K562 (cell line): ENCODE measurements around the gene NDUFV3. TPM values are rescaled to one million over a fixed set of nuclear protein-coding genes. Genes with fewer than 3 reads are reported as not detected.

Source experiments
- ATAC-seq: fragments of 200-7000 bp; cut with Tn5 transposase; 3 replicates; pipeline ENCODE4 v1.9.1; 2020; ENCODE audit warnings: moderate library complexity
- BruUV-seq: library from RNA; stranded (reverse); fragments of 400-500 nt; replicated peaks from 2 replicates; lab custom pipeline; 2021; lab: Mats Ljungman, UMichigan
- CTCF ChIA-PET: fragments of 300-600 bp; formaldehyde crosslinking; extraction: SDS; loops from one replicate; lab custom pipeline; 2021; ENCODE audit warnings: low intra/inter-chr PET ratio; lab: Yijun Ruan, JAX
- POLR2A ChIA-PET: fragments of 300-600, 350-650 bp; sonication (Branson Sonifier 250); formaldehyde crosslinking; extraction: SDS; loops from one replicate; lab custom pipeline; 2021; ENCODE audit warnings: antibody characterized with exemption, inconsistent platforms; lab: Yijun Ruan, JAX
- DNase-seq, 4 experiments: peaks; one replicate each; pipeline versions ENCODE4 v3.0.0 to v3.0.0-alpha.2; 2011 to 2018; ENCODE audit warnings: low spot score in 3 of 4, mixed read lengths in 3 of 4; ENCODE audit errors: extremely low read depth in 1 of 4
- FAIRE-seq: peaks from 2 replicates; lab custom pipeline; 2011; peaks lifted over from hg19 to GRCh38; lab: Jason Lieb, UNC
- H2AFZ ChIP-seq: 2 replicates; pipeline ENCODE4 v1.6.0; 2011; ENCODE audit warnings: low read depth, low read length, control low read depth, inconsistent platforms
- H3K27ac ChIP-seq: fragments of 200-600 bp; 3 replicates; pipeline ENCODE4 v1.8.0; 2011; ENCODE audit warnings: low read depth, mild to moderate bottlenecking, control low read depth, inconsistent platforms, low read length, moderate library complexity, mixed read lengths; ENCODE audit errors: extremely low read depth
- H3K27me3 ChIP-seq, 2 experiments: fragments of 300-600 bp in 1 of 2; 2 replicates in 1 of 2; 3 replicates in 1 of 2; pipeline versions ENCODE4 v1.6.0 to v1.8.0; 2011; ENCODE audit warnings: inconsistent platforms in 2 of 2, low read length in 2 of 2, mild to moderate bottlenecking in 1 of 2, mixed read lengths in 1 of 2, moderate library complexity in 1 of 2; ENCODE audit not compliant: control insufficient read depth in 2 of 2, insufficient read depth in 2 of 2
- H3K36me3 ChIP-seq: fragments of 300-600 bp; 3 replicates; pipeline ENCODE4 v1.8.0; 2011; ENCODE audit warnings: mild to moderate bottlenecking, low read length, inconsistent platforms; ENCODE audit not compliant: control insufficient read depth, insufficient read depth
- H3K4me1 ChIP-seq, 2 experiments: fragments of 200-600 bp in 1 of 2; replicated peaks in 1 of 2; 2 replicates in 1 of 2; 3 replicates in 1 of 2; pipeline versions ENCODE4 v1.5.1 to v1.8.0; 2011; ENCODE audit warnings: inconsistent platforms in 2 of 2, low read length in 2 of 2, mild to moderate bottlenecking in 1 of 2, mixed read lengths in 1 of 2, moderate library complexity in 1 of 2; ENCODE audit not compliant: control insufficient read depth in 2 of 2, insufficient read depth in 2 of 2
- H3K4me2 ChIP-seq: 2 replicates; pipeline ENCODE4 v1.6.1; 2011; ENCODE audit warnings: low read length, control low read depth, inconsistent platforms, mixed read lengths; ENCODE audit not compliant: insufficient read depth
- H3K4me3 ChIP-seq: fragments of 200-600 bp; sonication (generic), shearing (Covaris generic); 2 replicates; pipeline ENCODE4 v1.5.1; 2016; ENCODE audit warnings: control low read depth, inconsistent platforms
- H3K79me2 ChIP-seq: fragments of 200-600 bp; 3 replicates; pipeline ENCODE4 v1.8.0; 2011; ENCODE audit warnings: low read length, inconsistent platforms; ENCODE audit not compliant: control insufficient read depth, insufficient read depth
- H3K9ac ChIP-seq, 2 experiments: 2 replicates each; pipeline versions ENCODE4 v1.6.0 to v1.6.1; 2011; ENCODE audit warnings: low read depth in 2 of 2, low read length in 2 of 2, control low read depth in 1 of 2, inconsistent platforms in 1 of 2, mild to moderate bottlenecking in 1 of 2, mixed read lengths in 1 of 2; ENCODE audit not compliant: insufficient read depth in 1 of 2
- H3K9me1 ChIP-seq: one replicate; pipeline ENCODE4 v1.6.0; 2011; ENCODE audit warnings: inconsistent platforms, mild to moderate bottlenecking, low read length, moderate library complexity; ENCODE audit not compliant: control insufficient read depth, insufficient read depth
- H3K9me3 ChIP-seq: replicated peaks from 2 replicates; pipeline ENCODE4 v1.5.1; 2011; ENCODE audit warnings: low read depth, low read length, inconsistent platforms; ENCODE audit not compliant: control insufficient read depth, insufficient read depth
- H4K20me1 ChIP-seq: replicated peaks from 2 replicates; pipeline ENCODE4 v1.6.1; 2011; ENCODE audit warnings: low read length, inconsistent platforms, mixed read lengths; ENCODE audit not compliant: control insufficient read depth, insufficient read depth
- BMI1 ChIP-seq: fragments of 150-350 bp; IDR thresholded peaks from 2 replicates; pipeline ENCODE4 v1.6.1; 2014; ENCODE audit warnings: low read length
- CEBPB ChIP-seq: fragments of 450-650 bp; IDR thresholded peaks from 2 replicates; pipeline ENCODE4 v1.6.1; 2016; ENCODE audit warnings: missing genetic modification characterization, missing compliant biosample characterization
- EHMT2 ChIP-seq: fragments of 450-650 bp; IDR thresholded peaks from 2 replicates; pipeline ENCODE4 v1.6.1; 2018; ENCODE audit warnings: antibody characterized with exemption
- KLF13 ChIP-seq: fragments of 450-650 bp; IDR thresholded peaks from 2 replicates; pipeline ENCODE4 v1.6.1; 2016; ENCODE audit warnings: missing genetic modification characterization, low read depth, mild to moderate bottlenecking, missing compliant biosample characterization, moderate library complexity, borderline replicate concordance
- MAFF ChIP-seq: IDR thresholded peaks from 2 replicates; pipeline ENCODE4 v1.6.1; 2012; ENCODE audit warnings: low read length, improper control_type of control experiment
- NFIX ChIP-seq: fragments of 250-450 bp; sonication (Bioruptor Pico); IDR thresholded peaks from 2 replicates; pipeline ENCODE4 v1.4.0; 2020; ENCODE audit warnings: low read depth, mild to moderate bottlenecking, moderate library complexity
- PTTG1 ChIP-seq: fragments of 450-650 bp; IDR thresholded peaks from 2 replicates; pipeline ENCODE4 v1.6.1; 2016; ENCODE audit warnings: low read depth, mild to moderate bottlenecking, missing genetic modification characterization, missing compliant biosample characterization
- RCOR1 ChIP-seq, 2 experiments: IDR thresholded peaks; 2 replicates each; pipeline ENCODE4 v1.6.1; 2012; ENCODE audit warnings: low read depth in 2 of 2, low read length in 2 of 2, borderline replicate concordance in 1 of 2, improper control_type of control experiment in 1 of 2
- SMAD3 ChIP-seq: fragments of 450-650 bp; formaldehyde crosslinking; conservative IDR thresholded peaks from 2 replicates; pipeline ENCODE4 v1.4.0; 2020; ENCODE audit warnings: mild to moderate bottlenecking
- SMARCA4 ChIP-seq: fragments of 450-650 bp; IDR thresholded peaks from 2 replicates; pipeline ENCODE4 v1.6.1; 2016
- ZFPM2 ChIP-seq: fragments of 250-450 bp; sonication (Bioruptor Pico); IDR thresholded peaks from 2 replicates; pipeline ENCODE4 v1.5.1; 2022; ENCODE audit warnings: mild to moderate bottlenecking
- ZNF696 ChIP-seq: fragments of 250-450 bp; sonication (Bioruptor Pico); conservative IDR thresholded peaks from 2 replicates; pipeline ENCODE4 v1.4.0; 2020; ENCODE audit warnings: mild to moderate bottlenecking, moderate library complexity
- ZNF764 ChIP-seq: fragments of 250-450 bp; sonication (Bioruptor Pico); IDR thresholded peaks from 2 replicates; pipeline ENCODE4 v1.4.0; 2020; ENCODE audit warnings: low read depth, mild to moderate bottlenecking, moderate library complexity
- ZNF77 ChIP-seq: fragments of 250-450 bp; sonication (Bioruptor Pico); IDR thresholded peaks from 2 replicates; pipeline ENCODE4 v1.5.0; 2020
- WGBS: fragments of 100-300 bp; shearing (Covaris generic); methylation state at CpG from one replicate; pipeline ENCODE4 v1.1.6; 2016; ENCODE audit warnings: low coverage, mixed read lengths; ENCODE audit not compliant: insufficient coverage; ENCODE audit errors: missing lambda C conversion rate; 5-methylcytosine and 5-hydroxymethylcytosine counted together
- in situ Hi-C: fragments of 300-500 bp; cut with MboI; formaldehyde crosslinking; loops from 4 replicates; pipeline ENCODE4 v1.15.0; 2018; ENCODE audit warnings: inconsistent platforms, mixed read lengths
- intact Hi-C: fragments of 100-400 bp; cut with micrococcal nuclease; formaldehyde crosslinking; loops from 2 replicates; pipeline ENCODE4 v1.14.2; 2022
- polyA plus RNA-seq, 8 experiments: library from polyadenylated mRNA; depleted of rRNA in 4 of 8; stranded (reverse) in 5 of 8; unstranded in 3 of 8; fragments of >200 nt; fragmentation: Nextera tagmentation in 2 of 8; fragmentation: Illumina TruSeq in 1 of 8; extraction: Ambion mirVana in 2 of 8; extraction: Trizol in 1 of 8; gene quantifications; 2 replicates each; pipeline versions ENCODE4 v1.2.1 to v1.2.3, GENCODE V29; 2011 to 2014; ENCODE audit warnings: inconsistent platforms in 1 of 8, missing spikeins in 1 of 8
- total RNA-seq, 7 experiments: library from RNA; depleted of rRNA in 6 of 7; stranded (reverse); fragments of >200 nt in 6 of 7; fragmentation: Illumina TruSeq in 2 of 7; extraction: Trizol in 2 of 7; gene quantifications; 2 replicates each; pipeline versions ENCODE4 v1.2.1 to v1.2.3, GENCODE V29; 2011 to 2021; ENCODE audit warnings: low replicate concordance in 1 of 7
- TF ChIP-seq, protein P1 (sequence below): fragments of 450-650 bp; conservative IDR thresholded peaks from 2 replicates; pipeline ENCODE4 v1.6.1; 2016; ENCODE audit warnings: missing genetic modification characterization, low read depth, mild to moderate bottlenecking, control low read depth, missing compliant biosample characterization
- TF ChIP-seq, protein P2 (sequence below), 3 experiments: fragments of 200-800 bp in 1 of 3; sonication (Bioruptor generic) in 1 of 3; sonication (generic) in 1 of 3; formaldehyde crosslinking in 1 of 3; IDR thresholded peaks; 2 replicates each; pipeline versions ENCODE4 v1.6.1 to v1.8.0; 2016 to 2022; ENCODE audit warnings: mild to moderate bottlenecking in 2 of 3, missing compliant biosample characterization in 2 of 3, missing genetic modification characterization in 2 of 3, missing genetic modification reagents in 1 of 3
- TF ChIP-seq, protein P3 (sequence below), 2 experiments: fragments of 200-800 bp in 1 of 2; sonication (Bioruptor generic) in 1 of 2; sonication (generic) in 1 of 2; formaldehyde crosslinking in 1 of 2; IDR thresholded peaks in 1 of 2; conservative IDR thresholded peaks in 1 of 2; 2 replicates each; pipeline versions ENCODE4 v1.5.0 to v1.6.1; 2016 to 2020; ENCODE audit warnings: missing compliant biosample characterization in 1 of 2, missing genetic modification characterization in 1 of 2, missing genetic modification reagents in 1 of 2

The NDUFV3 gene
- total and polyA plus RNA-seq, 9 of the 15 experiments (the other 6 are each of a cell fraction or from before 2014, with no cell fraction given), result 19.1 to 87.8 (median 74.3) TPM

DNA sequence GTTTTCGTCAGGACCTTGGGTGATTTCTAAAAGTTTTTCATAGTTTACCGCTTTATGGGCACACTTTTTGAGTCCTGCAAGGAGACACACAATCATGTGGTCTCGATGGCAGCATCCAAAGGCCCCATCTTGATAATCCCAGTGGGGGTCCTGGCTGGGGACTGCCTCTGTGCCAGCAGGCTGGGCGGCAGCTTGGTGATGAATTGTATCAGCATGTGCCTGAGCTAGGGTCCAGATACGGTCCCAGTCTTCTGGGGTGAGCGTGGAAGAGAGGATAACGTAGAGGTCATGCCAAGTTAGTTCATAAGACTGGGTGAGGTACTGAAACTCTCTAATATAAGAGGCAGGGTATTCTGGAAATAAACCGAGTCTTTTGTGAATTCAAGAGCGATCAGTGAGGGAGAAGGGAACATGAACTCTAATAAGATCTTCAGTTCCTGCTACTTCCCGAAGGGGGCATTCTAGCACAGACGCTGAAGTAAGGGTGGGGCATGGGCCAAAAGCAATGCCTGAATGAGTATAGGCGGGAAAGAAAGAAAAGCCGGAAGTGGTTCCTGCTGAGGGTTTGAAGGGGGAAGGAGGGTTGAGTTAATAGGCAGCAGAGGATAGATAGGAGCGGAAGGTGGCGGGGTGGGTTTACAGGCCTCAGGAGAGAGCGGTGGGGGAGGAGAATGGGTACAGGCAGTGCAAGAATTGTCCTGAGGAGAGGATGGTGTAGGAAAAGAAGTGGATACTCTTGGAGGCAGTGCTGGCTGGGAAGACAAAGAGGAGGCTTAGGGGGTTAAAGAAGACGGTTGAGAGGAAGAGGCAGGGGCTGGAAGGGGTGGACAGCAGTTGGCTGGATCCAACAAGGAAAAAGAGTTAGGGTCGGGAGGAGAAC, 30.7 kb downstream of the NDUFV3 start:
- Histone ChIP-seq H3K4me3 (no peak overlapping the region), H3K9me3 (no peaks in the 10 kb centered on the region), H3K9me1 (no peaks in the 10 kb centered on the region), H3K36me3 (no peaks in the 10 kb centered on the region), H4K20me1 (no peaks in the 10 kb centered on the region), H3K27me3 (no peaks in the 10 kb centered on the region), H3K79me2 (no peaks in the 10 kb centered on the region), H3K4me2 (peak overlapping the region; percentile 44), H3K9ac (peak overlapping the region; percentile 58 to 74; a peak in 3 of 4 replicates), H3K4me1 (peaks cover 30 to 36% of the 10 kb centered on the region in 2 experiments), H2AFZ (peak overlapping the region; percentile 96), H3K27ac (peak overlapping the region; percentile 79)
- peak; percentile 99 for FAIRE-seq
- in situ Hi-C loops, result loop anchor here (25.0 kb wide), 1 partner anchor 189 kb away; the partner anchor contains the start of gene U2AF1
- BruUV-seq, result no TSS peak
- intact Hi-C loops, result loop anchor here (2.0 to 5.0 kb wide), 3 partner anchors 46 to 724 kb away; partner anchors contain the start of genes PKNOX1 and WDR4
- ChIA-PET CTCF (interaction anchor here (0.6 kb wide), 1 partner anchor 338 kb away, joined by 4 read pairs; no protein-coding TSS in a partner anchor), POLR2A (interaction anchor here (0.8 kb wide), 1 partner anchor 44 kb away, joined by 3 read pairs; no protein-coding TSS in a partner anchor)
- 19% methylated on average over 18 of the region's 18 CpGs for WGBS
- peak; percentile 97 for ATAC-seq
- peak; percentile 90 to 98 (median 94) for DNase-seq
- TF ChIP-seq ZNF764, result no peak
- no peak for TF ChIP-seq ZNF696 (CRISPR knock-in tag)
- TF ChIP-seq, protein P1, sequence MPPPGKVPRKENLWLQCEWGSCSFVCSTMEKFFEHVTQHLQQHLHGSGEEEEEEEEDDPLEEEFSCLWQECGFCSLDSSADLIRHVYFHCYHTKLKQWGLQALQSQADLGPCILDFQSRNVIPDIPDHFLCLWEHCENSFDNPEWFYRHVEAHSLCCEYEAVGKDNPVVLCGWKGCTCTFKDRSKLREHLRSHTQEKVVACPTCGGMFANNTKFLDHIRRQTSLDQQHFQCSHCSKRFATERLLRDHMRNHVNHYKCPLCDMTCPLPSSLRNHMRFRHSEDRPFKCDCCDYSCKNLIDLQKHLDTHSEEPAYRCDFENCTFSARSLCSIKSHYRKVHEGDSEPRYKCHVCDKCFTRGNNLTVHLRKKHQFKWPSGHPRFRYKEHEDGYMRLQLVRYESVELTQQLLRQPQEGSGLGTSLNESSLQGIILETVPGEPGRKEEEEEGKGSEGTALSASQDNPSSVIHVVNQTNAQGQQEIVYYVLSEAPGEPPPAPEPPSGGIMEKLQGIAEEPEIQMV (tag), result 0 out of 2 replicates have a peak, but pooled peaks have one; percentile 19
- no peak for TF ChIP-seq NFIX (CRISPR knock-in tag)
- TF ChIP-seq, protein P2, sequence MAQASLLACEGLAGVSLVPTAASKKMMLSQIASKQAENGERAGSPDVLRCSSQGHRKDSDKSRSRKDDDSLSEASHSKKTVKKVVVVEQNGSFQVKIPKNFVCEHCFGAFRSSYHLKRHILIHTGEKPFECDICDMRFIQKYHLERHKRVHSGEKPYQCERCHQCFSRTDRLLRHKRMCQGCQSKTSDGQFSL (CRISPR knock-in tag; IDR thresholded peaks at IDR 0.05), result 0 out of 2 replicates have a peak, but pooled peaks have one; percentile 18
- TF ChIP-seq, protein P2 (tag; IDR thresholded peaks at IDR 0.05), result no peak
- TF ChIP-seq ZFPM2 (CRISPR knock-in tag), result no peak
- TF ChIP-seq CEBPB (tag), result no peak
- peak in 1 of 2 experiments; percentile 87 for TF ChIP-seq RCOR1 (IDR thresholded peaks at IDR 0.05; ENCODE audit: borderline replicate concordance in 1 of 2, low read depth in 2 of 2, low read length in 2 of 2)
- TF ChIP-seq ZNF77 (CRISPR knock-in tag), result no peak
- TF ChIP-seq KLF13 (tag), result no peak
- TF ChIP-seq SMAD3 (CRISPR knock-in tag), result no peak
- TF ChIP-seq BMI1, result no peak
- TF ChIP-seq SMARCA4, result peak; percentile 90
- peak; percentile 91 for TF ChIP-seq EHMT2
- peak; percentile 20; the same call in 1 of the 2 replicates for TF ChIP-seq MAFF
- no peak for TF ChIP-seq PTTG1 (tag)
- TF ChIP-seq, protein P3, sequence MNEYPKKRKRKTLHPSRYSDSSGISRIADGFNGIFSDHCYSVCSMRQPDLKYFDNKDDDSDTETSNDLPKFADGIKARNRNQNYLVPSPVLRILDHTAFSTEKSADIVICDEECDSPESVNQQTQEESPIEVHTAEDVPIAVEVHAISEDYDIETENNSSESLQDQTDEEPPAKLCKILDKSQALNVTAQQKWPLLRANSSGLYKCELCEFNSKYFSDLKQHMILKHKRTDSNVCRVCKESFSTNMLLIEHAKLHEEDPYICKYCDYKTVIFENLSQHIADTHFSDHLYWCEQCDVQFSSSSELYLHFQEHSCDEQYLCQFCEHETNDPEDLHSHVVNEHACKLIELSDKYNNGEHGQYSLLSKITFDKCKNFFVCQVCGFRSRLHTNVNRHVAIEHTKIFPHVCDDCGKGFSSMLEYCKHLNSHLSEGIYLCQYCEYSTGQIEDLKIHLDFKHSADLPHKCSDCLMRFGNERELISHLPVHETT (CRISPR knock-in tag; conservative IDR thresholded peaks at IDR 0.05 in 1 of 2, IDR thresholded peaks at IDR 0.05 in 1 of 2), result no peak
